SJSA1 (cell line): ENCODE results near the gene CDC14B. TPM values are rescaled to one million over a fixed set of nuclear protein-coding genes. Genes with fewer than 3 reads are reported as not detected.
A peak's percentile ranks its signal among the peaks of the same experiment; 100 is the strongest.

Source experiments
- DNase-seq, 2 experiments: peaks; one replicate each; pipeline ENCODE4 v3.0.0-alpha.2; 2015 to 2020; ENCODE audit warnings: low spot score in 2 of 2, low read depth in 1 of 2
- H3K27ac ChIP-seq: fragments of 250-450 bp; sonication (Bioruptor Pico); 2 replicates; pipeline ENCODE4 v1.5.1; 2020; ENCODE audit warnings: mild to moderate bottlenecking, moderate library complexity
- H3K27me3 ChIP-seq: fragments of 250-450 bp; sonication (Bioruptor Pico); replicated peaks from 2 replicates; pipeline ENCODE4 v1.5.1; 2020; ENCODE audit warnings: mild to moderate bottlenecking, moderate library complexity
- H3K36me3 ChIP-seq: fragments of 250-450 bp; sonication (Bioruptor Pico); 2 replicates; pipeline ENCODE4 v1.5.1; 2020; ENCODE audit warnings: mild to moderate bottlenecking
- H3K4me1 ChIP-seq: fragments of 250-450 bp; sonication (Bioruptor Pico); replicated peaks from 2 replicates; pipeline ENCODE4 v1.6.1; 2021; ENCODE audit warnings: mild to moderate bottlenecking
- H3K4me3 ChIP-seq: fragments of 250-450 bp; sonication (Bioruptor Pico); 2 replicates; pipeline ENCODE4 v1.5.1; 2020; ENCODE audit warnings: mild to moderate bottlenecking
- H3K9me3 ChIP-seq: fragments of 250-450 bp; sonication (Bioruptor Pico); replicated peaks from 2 replicates; pipeline ENCODE4 v1.5.1; 2020; ENCODE audit warnings: mild to moderate bottlenecking
- total RNA-seq: library from RNA; depleted of rRNA; stranded (reverse); fragments of >200 nt; shearing (Covaris generic); gene quantifications from 2 replicates; pipeline ENCODE4 v1.2.3, GENCODE V29; 2014

Gene CDC14B
- total RNA-seq, 1 experiment from 2014 or later: 33.8 TPM

- H3K4me1 ChIP-seq: peaks cover 4% of the 10 kb centered on the region
- H3K36me3 ChIP-seq: peaks cover 36% of the 10 kb centered on the region
- DNase-seq: no peak
- no peak overlapping the region for H3K4me3 ChIP-seq
- H3K27ac ChIP-seq: no peak overlapping the region
- no peaks in the 10 kb centered on the region for H3K27me3 ChIP-seq
- no peaks in the 10 kb centered on the region for H3K9me3 ChIP-seq
These were observed 125.9 kb downstream of the CDC14B start for GRCh38 chr9:96493757-96494156.

- Histone ChIP-seq H3K4me3 (no peak overlapping the region), H3K4me1 (peaks cover 4% of the 10 kb centered on the region), H3K27me3 (no peaks in the 10 kb centered on the region), H3K36me3 (peaks cover 43% of the 10 kb centered on the region), H3K9me3 (no peaks in the 10 kb centered on the region), H3K27ac (no peak overlapping the region)
- no peak for DNase-seq
These were observed 126.6 kb downstream of the CDC14B start for GRCh38 chr9:96492993-96493531.

- Histone ChIP-seq H3K27me3 (no peaks in the 10 kb centered on the region), H3K9me3 (no peaks in the 10 kb centered on the region), H3K36me3 (peaks cover 53% of the 10 kb centered on the region), H3K4me1 (peaks cover 6% of the 10 kb centered on the region), H3K4me3 (no peak overlapping the region), H3K27ac (no peak overlapping the region)
- DNase-seq: no peak
These were observed 127.6 kb downstream of the CDC14B start for GRCh38 chr9:96491880-96492525.

- Histone ChIP-seq H3K27me3 (no peaks in the 10 kb centered on the region), H3K27ac (no peak overlapping the region), H3K36me3 (peaks cover 60% of the 10 kb centered on the region), H3K4me1 (peaks cover 13% of the 10 kb centered on the region), H3K9me3 (no peaks in the 10 kb centered on the region), H3K4me3 (no peak overlapping the region)
- DNase-seq: no peak
These were observed 128.4 kb downstream of the CDC14B start for GRCh38 chr9:96491079-96491879.

- Histone ChIP-seq H3K36me3 (peaks cover 65% of the 10 kb centered on the region), H3K9me3 (no peaks in the 10 kb centered on the region), H3K27me3 (no peaks in the 10 kb centered on the region), H3K4me1 (peaks cover 20% of the 10 kb centered on the region), H3K27ac (no peak overlapping the region), H3K4me3 (no peak overlapping the region)
- no peak for DNase-seq
These were observed 129.0 kb downstream of the CDC14B start for GRCh38 chr9:96490534-96491078.

GRCh38 chr9:96489482-96489979, 130.1 kb downstream of the CDC14B start:
- Histone ChIP-seq H3K9me3 (no peaks in the 10 kb centered on the region), H3K4me3 (no peak overlapping the region), H3K4me1 (peaks cover 27% of the 10 kb centered on the region), H3K27me3 (no peaks in the 10 kb centered on the region), H3K36me3 (peaks cover 76% of the 10 kb centered on the region), H3K27ac (no peak overlapping the region)
- DNase-seq: no peak

DNA sequence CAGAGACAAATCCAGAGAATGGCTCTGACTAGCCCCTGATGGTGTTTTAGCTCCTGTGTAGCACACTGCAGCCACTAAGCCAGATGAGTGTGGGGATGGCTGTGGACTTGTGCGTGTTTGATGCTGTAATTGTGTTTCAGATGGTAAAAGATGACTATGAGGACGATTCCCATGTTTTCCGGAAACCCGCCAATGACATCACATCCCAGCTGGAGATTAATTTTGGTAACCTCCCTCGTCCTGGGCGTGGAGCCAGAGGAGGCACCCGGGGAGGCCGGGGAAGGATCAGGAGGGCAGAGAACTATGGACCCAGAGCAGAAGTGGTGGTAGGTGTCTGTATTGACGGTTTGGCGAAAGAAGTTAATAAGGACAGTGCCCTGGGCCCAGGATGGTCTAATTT, 131.7 kb downstream of the CDC14B start:
- Histone ChIP-seq H3K36me3 (peaks cover 80% of the 10 kb centered on the region), H3K4me1 (peaks cover 39% of the 10 kb centered on the region), H3K9me3 (no peaks in the 10 kb centered on the region), H3K27ac (no peak overlapping the region), H3K27me3 (no peaks in the 10 kb centered on the region), H3K4me3 (no peak overlapping the region)
- DNase-seq: no peak

- H3K27me3 ChIP-seq: no peaks in the 10 kb centered on the region
- no peak overlapping the region for H3K4me3 ChIP-seq
- H3K9me3 ChIP-seq: no peaks in the 10 kb centered on the region
- peak overlapping the region; percentile 35; the same call in 1 of the 2 replicates for H3K27ac ChIP-seq
- peaks cover 78% of the 10 kb centered on the region for H3K36me3 ChIP-seq
- no peak for DNase-seq
- H3K4me1 ChIP-seq: peaks cover 38% of the 10 kb centered on the region
These were observed 132.6 kb downstream of the CDC14B start for GRCh38 chr9:96487029-96487396.

GRCh38 chr9:96486386-96487028, 133.1 kb downstream of the CDC14B start:
- peak in 1 of 2 experiments; percentile 53 for DNase-seq
- H3K27me3 ChIP-seq: no peaks in the 10 kb centered on the region
- no peaks in the 10 kb centered on the region for H3K9me3 ChIP-seq
- H3K4me1 ChIP-seq: peaks cover 35% of the 10 kb centered on the region
- H3K4me3 ChIP-seq: no peak overlapping the region
- peaks cover 75% of the 10 kb centered on the region for H3K36me3 ChIP-seq
- H3K27ac ChIP-seq: peak overlapping the region; percentile 35

- no peak for DNase-seq
- Histone ChIP-seq H3K4me1 (peaks cover 35% of the 10 kb centered on the region), H3K27ac (no peak overlapping the region), H3K9me3 (no peaks in the 10 kb centered on the region), H3K27me3 (no peaks in the 10 kb centered on the region), H3K36me3 (peaks cover 62% of the 10 kb centered on the region), H3K4me3 (no peak overlapping the region)
These were observed 134.4 kb downstream of the CDC14B start for GRCh38 chr9:96485280-96485679.

DNA sequence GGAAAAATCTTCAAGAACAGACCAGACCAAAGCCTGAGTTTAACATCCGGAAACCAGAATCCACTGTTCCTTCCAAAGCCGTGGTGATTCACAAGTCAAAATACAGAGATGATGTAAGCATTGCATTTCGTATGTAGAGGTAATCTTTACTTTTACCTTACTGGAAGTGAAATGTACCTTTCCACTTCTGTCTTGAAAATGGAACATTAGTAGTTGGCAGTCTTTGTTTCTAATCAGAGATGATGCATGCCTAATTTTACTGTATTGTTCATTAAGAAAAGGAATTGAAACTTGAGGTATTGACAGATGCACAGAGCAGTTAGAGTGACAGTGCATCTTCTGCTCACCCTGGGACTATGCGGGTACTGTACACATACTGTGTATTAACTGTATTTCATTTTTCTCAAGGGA, 135.1 kb downstream of the CDC14B start:
- H3K4me3 ChIP-seq: no peak overlapping the region
- DNase-seq: no peak
- H3K27ac ChIP-seq: peak overlapping the region; percentile 14; the same call in 1 of the 2 replicates
- peaks cover 42% of the 10 kb centered on the region for H3K4me1 ChIP-seq
- no peaks in the 10 kb centered on the region for H3K27me3 ChIP-seq
- H3K9me3 ChIP-seq: no peaks in the 10 kb centered on the region
- H3K36me3 ChIP-seq: peaks cover 62% of the 10 kb centered on the region

DNA sequence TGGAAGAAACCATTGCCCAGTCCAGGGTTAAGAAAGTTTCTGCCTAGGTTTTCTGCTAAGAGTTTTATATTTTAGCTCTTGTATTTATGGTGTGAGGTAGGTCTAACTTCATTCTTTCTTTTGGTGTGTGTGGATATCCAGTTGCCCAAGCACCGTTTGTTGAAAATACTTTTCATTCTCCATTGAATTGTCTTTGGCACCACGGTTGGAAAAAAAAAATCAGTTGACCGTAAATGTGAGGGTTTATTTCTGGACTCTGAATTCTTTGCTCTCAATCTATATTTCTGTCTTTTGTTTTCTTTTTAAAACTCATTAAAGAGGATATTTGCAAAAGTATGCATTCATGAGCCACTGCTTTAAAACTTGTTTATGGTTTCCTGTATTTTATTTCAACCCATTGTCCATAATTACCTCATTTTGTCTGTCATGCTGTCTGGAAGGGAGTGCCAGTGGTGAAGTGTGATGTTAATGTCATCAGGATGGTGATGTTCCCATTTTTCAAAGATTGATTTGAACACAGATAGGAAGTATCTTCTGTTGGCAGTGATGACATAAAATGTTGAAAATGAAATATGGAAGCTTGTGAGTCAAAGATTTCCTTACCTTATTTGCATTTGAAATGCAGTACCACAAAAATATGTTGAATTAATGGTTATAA, 135.8 kb downstream of the CDC14B start:
- Histone ChIP-seq H3K36me3 (peaks cover 57% of the 10 kb centered on the region), H3K27ac (peak overlapping the region; percentile 14; the same call in 1 of the 2 replicates), H3K27me3 (no peaks in the 10 kb centered on the region), H3K4me3 (no peak overlapping the region), H3K9me3 (no peaks in the 10 kb centered on the region), H3K4me1 (peaks cover 47% of the 10 kb centered on the region)
- peak in 1 of 2 experiments; percentile 30 for DNase-seq

GRCh38 chr9:96483197-96483596, 136.4 kb downstream of the CDC14B start:
- DNase-seq: no peak
- peaks cover 52% of the 10 kb centered on the region for H3K4me1 ChIP-seq

More at GRCh38 chr9:96483197-96483596, 136.4 kb downstream of the CDC14B start:
- no peaks in the 10 kb centered on the region for H3K27me3 ChIP-seq
- no peak overlapping the region for H3K27ac ChIP-seq
- H3K9me3 ChIP-seq: no peaks in the 10 kb centered on the region
- H3K36me3 ChIP-seq: peaks cover 50% of the 10 kb centered on the region
- no peak overlapping the region for H3K4me3 ChIP-seq
